PFSK-1 (cell line): ENCODE data around the gene FBXW4.

ENCODE experiments used
- FOXP2 ChIP-seq: optimal IDR thresholded peaks from 2 replicates; pipeline ENCODE3; 2011; ENCODE audit warnings: borderline replicate concordance, control low read depth, inconsistent platforms; ENCODE audit not compliant: insufficient read depth; ENCODE audit errors: extremely low read length, extremely low read depth
- POLR2AphosphoS5 ChIP-seq: IDR thresholded peaks from 2 replicates; pipeline ENCODE4 v1.6.1; 2012; ENCODE audit warnings: low read depth, mild to moderate bottlenecking, control low read depth, low read length, moderate library complexity
- SIN3A ChIP-seq: IDR thresholded peaks from 2 replicates; pipeline ENCODE4 v1.6.1; 2012; ENCODE audit warnings: mild to moderate bottlenecking, low read length, moderate library complexity, borderline replicate concordance; ENCODE audit not compliant: insufficient read depth
- TAF1 ChIP-seq: IDR thresholded peaks from 2 replicates; pipeline ENCODE4 v1.6.1; 2012; ENCODE audit warnings: low read length, control low read depth, borderline replicate concordance; ENCODE audit not compliant: insufficient read depth
- TF ChIP-seq, protein P1 (sequence below), 2 experiments: IDR thresholded peaks; 2 replicates each; pipeline versions ENCODE4 v1.6.1 to v1.8.0; 2011 to 2012; ENCODE audit warnings: low read depth in 2 of 2, low read length in 2 of 2, control low read depth in 1 of 2, inconsistent platforms in 1 of 2, mild to moderate bottlenecking in 1 of 2, moderate library complexity in 1 of 2; ENCODE audit not compliant: insufficient read depth in 1 of 2

Gene FBXW4

DNA sequence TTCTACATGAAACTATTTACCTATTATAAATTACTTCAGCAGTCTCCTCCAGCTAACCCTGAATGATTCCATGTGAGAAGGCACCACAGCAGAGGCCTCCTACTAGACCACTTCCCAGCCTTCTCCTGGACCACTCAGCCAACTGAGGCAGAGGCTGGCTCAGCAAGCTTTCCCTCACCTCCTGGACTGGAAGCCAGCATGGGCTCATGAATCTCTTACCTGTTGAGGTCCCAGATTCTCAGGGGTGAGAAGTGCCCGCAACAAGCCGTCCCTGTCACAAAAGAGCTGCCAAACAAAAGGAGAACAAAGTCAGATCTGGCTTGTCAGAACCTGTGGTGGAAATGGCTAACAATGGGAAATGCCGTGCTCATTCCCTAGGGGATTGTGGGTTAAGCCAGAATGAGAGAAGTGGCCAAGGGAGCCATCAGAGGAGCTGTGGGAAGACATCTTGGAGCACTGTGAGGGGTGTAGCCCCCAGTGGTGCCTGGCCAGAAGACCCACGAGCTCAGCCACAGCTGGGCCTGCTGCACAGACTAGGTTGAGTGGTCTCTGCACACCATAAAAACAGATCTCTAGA is 70.4 kb downstream of the FBXW4 start:
- TF ChIP-seq, protein P1, sequence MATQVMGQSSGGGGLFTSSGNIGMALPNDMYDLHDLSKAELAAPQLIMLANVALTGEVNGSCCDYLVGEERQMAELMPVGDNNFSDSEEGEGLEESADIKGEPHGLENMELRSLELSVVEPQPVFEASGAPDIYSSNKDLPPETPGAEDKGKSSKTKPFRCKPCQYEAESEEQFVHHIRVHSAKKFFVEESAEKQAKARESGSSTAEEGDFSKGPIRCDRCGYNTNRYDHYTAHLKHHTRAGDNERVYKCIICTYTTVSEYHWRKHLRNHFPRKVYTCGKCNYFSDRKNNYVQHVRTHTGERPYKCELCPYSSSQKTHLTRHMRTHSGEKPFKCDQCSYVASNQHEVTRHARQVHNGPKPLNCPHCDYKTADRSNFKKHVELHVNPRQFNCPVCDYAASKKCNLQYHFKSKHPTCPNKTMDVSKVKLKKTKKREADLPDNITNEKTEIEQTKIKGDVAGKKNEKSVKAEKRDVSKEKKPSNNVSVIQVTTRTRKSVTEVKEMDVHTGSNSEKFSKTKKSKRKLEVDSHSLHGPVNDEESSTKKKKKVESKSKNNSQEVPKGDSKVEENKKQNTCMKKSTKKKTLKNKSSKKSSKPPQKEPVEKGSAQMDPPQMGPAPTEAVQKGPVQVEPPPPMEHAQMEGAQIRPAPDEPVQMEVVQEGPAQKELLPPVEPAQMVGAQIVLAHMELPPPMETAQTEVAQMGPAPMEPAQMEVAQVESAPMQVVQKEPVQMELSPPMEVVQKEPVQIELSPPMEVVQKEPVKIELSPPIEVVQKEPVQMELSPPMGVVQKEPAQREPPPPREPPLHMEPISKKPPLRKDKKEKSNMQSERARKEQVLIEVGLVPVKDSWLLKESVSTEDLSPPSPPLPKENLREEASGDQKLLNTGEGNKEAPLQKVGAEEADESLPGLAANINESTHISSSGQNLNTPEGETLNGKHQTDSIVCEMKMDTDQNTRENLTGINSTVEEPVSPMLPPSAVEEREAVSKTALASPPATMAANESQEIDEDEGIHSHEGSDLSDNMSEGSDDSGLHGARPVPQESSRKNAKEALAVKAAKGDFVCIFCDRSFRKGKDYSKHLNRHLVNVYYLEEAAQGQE (IDR thresholded peaks at IDR 0.05; ENCODE audit: insufficient read depth in 1 of 2, low read depth in 2 of 2, low read length in 2 of 2): no peak
- no peak for TF ChIP-seq TAF1

DNA sequence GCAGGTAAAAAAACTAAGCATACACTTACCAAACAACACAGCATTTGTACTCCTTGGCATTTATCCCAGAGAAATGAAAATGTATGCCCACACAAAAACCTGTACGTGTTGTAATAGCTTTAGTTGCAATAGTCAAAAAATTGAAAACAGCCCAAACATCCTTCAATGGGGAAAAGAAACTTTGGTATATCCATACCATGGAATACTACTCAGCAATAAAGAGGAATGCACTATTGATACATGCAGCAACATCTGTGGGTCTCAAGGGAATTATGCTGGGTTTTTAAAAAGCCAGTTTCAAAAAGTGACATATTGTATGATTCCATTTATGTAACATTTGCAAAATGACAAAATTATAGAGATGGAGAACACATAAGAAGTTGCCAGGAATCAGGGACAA is 71.4 kb downstream of the FBXW4 start:
- TF ChIP-seq, protein P1 (IDR thresholded peaks at IDR 0.05; ENCODE audit: insufficient read depth in 1 of 2, low read depth in 2 of 2, low read length in 2 of 2): no peak
- TF ChIP-seq TAF1 (no peak), FOXP2 (no peak), SIN3A (no peak), POLR2AphosphoS5 (no peak)

DNA sequence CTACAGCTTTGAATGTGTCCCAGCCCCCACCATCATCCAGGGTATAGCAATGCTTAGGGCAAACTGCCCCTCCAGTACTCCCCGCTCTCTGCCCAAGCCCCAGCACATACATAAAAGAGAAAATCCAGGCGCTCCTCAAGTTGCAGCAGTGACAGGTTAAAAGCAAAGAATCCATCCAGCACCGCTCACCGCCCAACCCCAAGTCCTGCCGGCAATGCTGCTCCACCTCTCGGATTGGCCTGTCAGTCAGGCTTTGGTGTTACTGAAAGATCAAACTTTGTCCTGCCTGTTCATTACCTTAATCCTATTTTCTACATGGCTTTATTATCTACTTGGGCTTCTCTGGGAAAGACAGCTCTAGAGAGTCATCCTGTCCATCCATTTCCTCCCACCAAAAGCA is 75.0 kb downstream of the FBXW4 start:
- TF ChIP-seq, protein P1 (IDR thresholded peaks at IDR 0.05; ENCODE audit: insufficient read depth in 1 of 2, low read depth in 2 of 2, low read length in 2 of 2): no peak
- TF ChIP-seq POLR2AphosphoS5: no peak
- no peak for TF ChIP-seq SIN3A
- no peak for TF ChIP-seq FOXP2
- TF ChIP-seq TAF1: no peak

DNA sequence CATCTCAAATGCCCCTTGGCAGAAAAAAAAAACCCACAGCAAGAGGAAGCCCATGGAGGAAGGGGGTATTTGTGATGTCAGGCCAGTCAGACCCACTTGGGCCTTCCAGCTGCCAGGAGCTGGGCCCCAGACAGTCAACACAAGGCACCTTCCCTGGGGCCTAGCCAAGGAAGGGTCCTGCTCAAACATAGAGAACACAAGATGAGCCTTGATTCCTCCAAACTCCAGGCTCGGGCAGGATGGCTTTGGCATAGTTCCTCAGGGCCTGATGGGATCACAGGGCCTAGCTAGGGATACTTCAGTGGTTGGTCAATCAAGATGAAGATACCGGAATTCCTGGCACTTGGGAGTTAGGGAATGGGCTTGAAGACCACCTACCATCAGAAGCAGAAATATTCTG is 76.1 kb downstream of the FBXW4 start:
- TF ChIP-seq POLR2AphosphoS5: no peak
- TF ChIP-seq SIN3A: no peak
- TF ChIP-seq, protein P1 (IDR thresholded peaks at IDR 0.05; ENCODE audit: insufficient read depth in 1 of 2, low read depth in 2 of 2, low read length in 2 of 2): no peak
- no peak for TF ChIP-seq TAF1
- TF ChIP-seq FOXP2: no peak
